Testis (tissue), 3 donors: ENCODE results near the gene PEX12. TPM values are rescaled to one million over a fixed set of nuclear protein-coding genes. Genes with fewer than 3 reads are reported as not detected.
"Not testable (repeated sequence)": the region's sequence is repeated elsewhere in the genome, so short reads cannot be mapped to it uniquely, and the experiment has no call there.

Experiments
- DNase-seq: peaks from one replicate; pipeline ENCODE4 v3.0.0-alpha.2; 2019
- H3K27ac ChIP-seq, 2 donors: fragments of 200-600 bp; sonication (generic); one replicate each; pipeline ENCODE4 v1.5.1; 2019
- H3K27me3 ChIP-seq: fragments of 200-600 bp; sonication (generic); one replicate; pipeline ENCODE4 v1.5.1; 2019
- H3K36me3 ChIP-seq: fragments of 200-600 bp; sonication (generic); one replicate; pipeline ENCODE4 v1.5.1; 2017; ENCODE audit warnings: low read depth; ENCODE audit errors: missing control alignments
- H3K4me1 ChIP-seq: fragments of 200-600 bp; sonication (generic); one replicate; pipeline ENCODE4 v1.5.1; 2019
- H3K4me3 ChIP-seq, 2 donors: fragments of 200-600 bp; sonication (generic); one replicate each; pipeline ENCODE4 v1.5.1; 2017 to 2019
- H3K9me3 ChIP-seq: fragments of 200-600 bp; sonication (generic); one replicate; pipeline ENCODE4 v1.5.1; 2017
- CTCF ChIP-seq, 3 experiments: fragments of 450-650 bp in 2 of 3; fragments of 200-600 bp in 1 of 3; sonication (generic) in 1 of 3; IDR thresholded peaks; one replicate each; pipeline ENCODE4 v1.5.1; 2016 to 2019; ENCODE audit warnings: antibody characterized with exemption in 3 of 3, mild to moderate bottlenecking in 2 of 3, moderate library complexity in 1 of 3
- POLR2A ChIP-seq: fragments of 450-650 bp; IDR thresholded peaks from one replicate; pipeline ENCODE4 v1.6.1; 2017; ENCODE audit warnings: antibody characterized with exemption, mild to moderate bottlenecking, moderate library complexity
- WGBS, 2 donors: methylation state at CpG; one replicate each; pipeline ENCODE4 v1.1.5; 2018; 5-methylcytosine and 5-hydroxymethylcytosine counted together
- intact Hi-C: fragments of 100-400 bp; cut with DNase I; formaldehyde crosslinking; loops from one replicate; pipeline ENCODE4 v1.15.1; 2023; ENCODE audit warnings: low total_unique reads
- polyA plus RNA-seq: library from polyadenylated mRNA; stranded (reverse); fragments of 350-450 nt; fragmentation: Illumina TruSeq; extraction: RNeasy Lipid Tissue Mini Kit (QIAGEN cat#74804); gene quantifications from one replicate; pipeline ENCODE4 v1.2.3, GENCODE V29; 2014; ENCODE audit warnings: low read depth, low replicate concordance; ENCODE audit not compliant: insufficient read depth
- total RNA-seq, 2 donors: library from RNA; depleted of rRNA; stranded (reverse); fragments of >200 nt; gene quantifications; one replicate each; pipeline ENCODE4 v1.2.3, GENCODE V29; 2016

PEX12 gene
- total and polyA plus RNA-seq, 3 donors from 2014 or later, result 13.6 to 17.3 (median 15.1) TPM

GRCh38 chr17:35617505-35617904 is 39.1 kb upstream of the PEX12 start:
- intact Hi-C loops, result loop anchor here (5.0 kb wide), 1 partner anchor 135 kb away; the partner anchor contains the start of gene GAS2L2
- Histone ChIP-seq H3K27ac (no peak overlapping the region), H3K9me3 (no peaks in the 10 kb centered on the region), H3K36me3 (no peaks in the 10 kb centered on the region), H3K27me3 (no peaks in the 10 kb centered on the region), H3K4me1 (no peaks in the 10 kb centered on the region), H3K4me3 (no peak overlapping the region)
- no peak for DNase-seq
- TF ChIP-seq POLR2A (no peak), CTCF (IDR thresholded peaks at IDR 0.05) (no peak)
- WGBS, 2 donors, result 81 to 90% methylated on average over 2 of the region's 2 CpGs

- no peak for DNase-seq
- Histone ChIP-seq H3K27me3 (no peaks in the 10 kb centered on the region), H3K4me1 (no peaks in the 10 kb centered on the region), H3K9me3 (no peaks in the 10 kb centered on the region), H3K27ac (no peak overlapping the region), H3K4me3 (no peak overlapping the region), H3K36me3 (no peaks in the 10 kb centered on the region)
- intact Hi-C loops, result loop anchor here (5.0 kb wide), 1 partner anchor 136 kb away; the partner anchor contains the start of gene GAS2L2
- 91 to 93% methylated on average over 7 of the region's 7 CpGs for WGBS, 2 donors
- no peak for TF ChIP-seq CTCF (IDR thresholded peaks at IDR 0.05)
- TF ChIP-seq POLR2A, result no peak
Observed at GRCh38 chr17:35616536-35616935, 38.2 kb upstream of the PEX12 start.

GRCh38 chr17:35614810-35615209 is 36.4 kb upstream of the PEX12 start:
- WGBS, 2 donors, result 91 to 94% methylated on average over 3 of the region's 3 CpGs
- DNase-seq, result no peak
- Histone ChIP-seq H3K36me3 (no peaks in the 10 kb centered on the region), H3K27ac (no peak overlapping the region), H3K9me3 (no peaks in the 10 kb centered on the region), H3K4me1 (no peaks in the 10 kb centered on the region), H3K27me3 (no peaks in the 10 kb centered on the region), H3K4me3 (no peak overlapping the region)
- intact Hi-C loops, result loop anchor here (5.0 kb wide), 1 partner anchor 137 kb away; the partner anchor contains the start of gene GAS2L2
- TF ChIP-seq POLR2A (no peak), CTCF (IDR thresholded peaks at IDR 0.05) (no peak)

- H3K4me3 ChIP-seq, result no peak overlapping the region
- intact Hi-C loops, result no loop called here
- WGBS, 2 donors, result 70 to 80% methylated on average over 2 of the region's 2 CpGs
Observed at GRCh38 chr17:35612924-35613521, 34.7 kb upstream of the PEX12 start.

GRCh38 chr17:35610746-35611145 is 32.4 kb upstream of the PEX12 start:
- not testable (repeated sequence) for H3K36me3 ChIP-seq

More at GRCh38 chr17:35612924-35613521, 34.7 kb upstream of the PEX12 start:
- H3K27me3 ChIP-seq, result no peaks in the 10 kb centered on the region
- H3K36me3 ChIP-seq, result no peaks in the 10 kb centered on the region
- no peaks in the 10 kb centered on the region for H3K9me3 ChIP-seq
- H3K27ac ChIP-seq, result no peak overlapping the region
- H3K4me1 ChIP-seq, result no peaks in the 10 kb centered on the region
- TF ChIP-seq CTCF (IDR thresholded peaks at IDR 0.05) (peak; percentile 27 to 61 (median 52)), POLR2A (no peak)
- DNase-seq, result peak; percentile 72

More at GRCh38 chr17:35610746-35611145, 32.4 kb upstream of the PEX12 start:
- H3K27me3 ChIP-seq, H3K9me3 ChIP-seq, H3K4me1 ChIP-seq, H3K4me3 ChIP-seq, H3K27ac ChIP-seq, intact Hi-C loops, DNase-seq: not testable (repeated sequence)
- 83 to 87% methylated on average over 12 of the region's 12 CpGs for WGBS, 2 donors
